H1 (cell line): ENCODE measurements around the gene WDR45. TPM values are rescaled to one million over a fixed set of nuclear protein-coding genes. Genes with fewer than 3 reads are reported as not detected.

Experiments
- CTCF ChIA-PET: fragments of 300-600 bp; sonication (Branson Sonifier 250); formaldehyde crosslinking; loops from one replicate; lab custom pipeline; 2021; ENCODE audit not compliant: partially characterized antibody; lab: Charles Lee
- POLR2A ChIA-PET: fragments of 300-600 bp; sonication (Branson Sonifier 250); formaldehyde crosslinking; loops from one replicate; lab custom pipeline; 2021; ENCODE audit warnings: inconsistent platforms; ENCODE audit not compliant: partially characterized antibody; lab: Charles Lee
- DNase-seq, 2 experiments: peaks; one replicate each; pipeline versions ENCODE4 v3.0.0 to v3.0.0-alpha.2; 2010 to 2022; ENCODE audit warnings: low spot score in 2 of 2, low read depth in 1 of 2, mixed read lengths in 1 of 2
- FAIRE-seq: peaks from 2 replicates; lab custom pipeline; 2011; peaks lifted over from hg19 to GRCh38; lab: Jason Lieb, UNC
- H2AFZ ChIP-seq: 2 replicates; pipeline ENCODE4 v1.8.1; 2012; ENCODE audit warnings: low read length, inconsistent platforms
- H2AK5ac ChIP-seq: 2 replicates; pipeline ENCODE4 v1.6.1; 2013; ENCODE audit warnings: low read depth, low read length
- H2BK120ac ChIP-seq: replicated peaks from 2 replicates; pipeline ENCODE3; 2013; ENCODE audit warnings: low read depth, low read length, inconsistent platforms
- H2BK12ac ChIP-seq: 2 replicates; pipeline ENCODE4 v1.6.1; 2013; ENCODE audit warnings: low read depth, low read length
- H2BK15ac ChIP-seq: 2 replicates; pipeline ENCODE4 v1.6.1; 2013; ENCODE audit warnings: low read length
- H2BK20ac ChIP-seq: 2 replicates; pipeline ENCODE4 v1.6.1; 2013; ENCODE audit warnings: low read length
- H2BK5ac ChIP-seq: 2 replicates; pipeline ENCODE4 v1.6.1; 2013; ENCODE audit warnings: low read depth, low read length
- H3K14ac ChIP-seq: 2 replicates; pipeline ENCODE4 v1.6.1; 2013; ENCODE audit warnings: inconsistent platforms; ENCODE audit not compliant: insufficient read length
- H3K18ac ChIP-seq: 2 replicates; pipeline ENCODE4 v1.6.1; 2013; ENCODE audit warnings: low read length; ENCODE audit errors: extremely low read depth
- H3K23ac ChIP-seq: 2 replicates; pipeline ENCODE4 v1.6.1; 2013; ENCODE audit warnings: inconsistent platforms; ENCODE audit not compliant: insufficient read length
- H3K23me2 ChIP-seq: 2 replicates; pipeline ENCODE4 v1.6.1; 2013; ENCODE audit warnings: low read depth, low read length
- H3K27ac ChIP-seq: 2 replicates; pipeline ENCODE4 v1.6.1; 2011; ENCODE audit warnings: low read depth, low read length, inconsistent platforms
- H3K27me3 ChIP-seq, 4 experiments: replicated peaks in 1 of 4; 1 replicate in 1 of 4; 2 replicates in 3 of 4; pipeline versions ENCODE4 v1.6.1 to v1.8.1; 2011 to 2013; ENCODE audit warnings: low read length in 3 of 4, mild to moderate bottlenecking in 3 of 4, inconsistent platforms in 2 of 4, mixed read lengths in 2 of 4, moderate library complexity in 1 of 4; ENCODE audit not compliant: control insufficient read depth in 3 of 4, insufficient read depth in 3 of 4; ENCODE audit errors: extremely low read depth in 1 of 4
- H3K36me3 ChIP-seq, 4 experiments: 2 replicates each; pipeline versions ENCODE4 v1.6.1 to v1.8.1; 2011 to 2013; ENCODE audit warnings: mild to moderate bottlenecking in 4 of 4, low read length in 3 of 4, moderate library complexity in 2 of 4, control low read depth in 1 of 4, inconsistent platforms in 1 of 4; ENCODE audit not compliant: insufficient read depth in 4 of 4, control insufficient read depth in 2 of 4
- H3K4ac ChIP-seq: replicated peaks from 2 replicates; pipeline ENCODE3; 2013; ENCODE audit warnings: low read length, low read depth, mixed read lengths, inconsistent platforms; ENCODE audit not compliant: insufficient read length
- H3K4me1 ChIP-seq, 4 experiments: replicated peaks in 1 of 4; 1 replicate in 1 of 4; 2 replicates in 3 of 4; pipeline versions ENCODE4 v1.6.1 to v1.8.1; 2011 to 2013; ENCODE audit warnings: low read length in 3 of 4, inconsistent platforms in 2 of 4, mixed read lengths in 1 of 4; ENCODE audit not compliant: insufficient read depth in 4 of 4, control insufficient read depth in 3 of 4
- H3K4me2 ChIP-seq, 2 experiments: 2 replicates each; pipeline versions ENCODE4 v1.6.1 to v1.8.1; 2011 to 2013; ENCODE audit warnings: low read depth in 2 of 2, low read length in 2 of 2, control low read depth in 1 of 2, inconsistent platforms in 1 of 2, mild to moderate bottlenecking in 1 of 2; ENCODE audit not compliant: insufficient read depth in 1 of 2
- H3K4me3 ChIP-seq, 4 experiments: fragments of 200-600, 300-600 bp in 1 of 4; sonication (generic), shearing (Covaris generic), sonication (Bioruptor Twin) in 1 of 4; 2 replicates each; pipeline versions ENCODE4 v1.5.1 to v1.8.1; 2011 to 2016; ENCODE audit warnings: low read length in 4 of 4, low read depth in 3 of 4, control low read depth in 2 of 4, inconsistent platforms in 2 of 4, mild to moderate bottlenecking in 2 of 4, mixed read lengths in 1 of 4, moderate library complexity in 1 of 4; ENCODE audit not compliant: insufficient read depth in 2 of 4; ENCODE audit errors: extremely low read depth in 1 of 4
- H3K56ac ChIP-seq: replicated peaks from 2 replicates; pipeline ENCODE3; 2013; ENCODE audit warnings: low read depth, mild to moderate bottlenecking, mixed read lengths, low read length, inconsistent platforms; ENCODE audit not compliant: insufficient read length
- H3K79me1 ChIP-seq: 2 replicates; pipeline ENCODE4 v1.6.1; 2013; ENCODE audit warnings: low read depth, low read length, control low read depth
- H3K79me2 ChIP-seq, 2 experiments: 2 replicates each; pipeline versions ENCODE4 v1.6.1 to v1.8.1; 2012 to 2013; ENCODE audit warnings: low read length in 2 of 2, mild to moderate bottlenecking in 2 of 2, inconsistent platforms in 1 of 2; ENCODE audit not compliant: insufficient read depth in 2 of 2, control insufficient read depth in 1 of 2
- H3K9ac ChIP-seq, 4 experiments: replicated peaks in 1 of 4; 1 replicate in 1 of 4; 2 replicates in 3 of 4; pipeline versions ENCODE4 v1.6.1 to v1.8.1; 2011 to 2013; ENCODE audit warnings: low read depth in 3 of 4, low read length in 3 of 4, control low read depth in 2 of 4, mild to moderate bottlenecking in 2 of 4, moderate library complexity in 2 of 4, inconsistent platforms in 1 of 4; ENCODE audit errors: extremely low read depth in 1 of 4
- H3K9me3 ChIP-seq, 2 experiments: 2 replicates each; pipeline versions ENCODE4 v1.6.1 to v1.8.1; 2012 to 2013; ENCODE audit warnings: mild to moderate bottlenecking in 2 of 2, moderate library complexity in 2 of 2, control low read depth in 1 of 2, inconsistent platforms in 1 of 2, low read depth in 1 of 2, low read length in 1 of 2, mixed read lengths in 1 of 2; ENCODE audit not compliant: insufficient read depth in 2 of 2
- H4K20me1 ChIP-seq, 2 experiments: replicated peaks in 1 of 2; 2 replicates each; pipeline versions ENCODE3 to v1.8.1; 2011 to 2013; ENCODE audit warnings: inconsistent platforms in 2 of 2, low read length in 2 of 2, mild to moderate bottlenecking in 1 of 2; ENCODE audit not compliant: insufficient read depth in 2 of 2, control insufficient read depth in 1 of 2
- H4K5ac ChIP-seq: 2 replicates; pipeline ENCODE4 v1.6.1; 2013; ENCODE audit warnings: low read length, low read depth, mixed read lengths, inconsistent platforms; ENCODE audit not compliant: insufficient read length
- H4K8ac ChIP-seq: 2 replicates; pipeline ENCODE4 v1.8.0; 2013; ENCODE audit warnings: mild to moderate bottlenecking, moderate library complexity, low read length, inconsistent platforms; ENCODE audit not compliant: insufficient read depth; ENCODE audit errors: extremely low read depth
- H4K91ac ChIP-seq: replicated peaks from 2 replicates; pipeline ENCODE3; 2013; ENCODE audit warnings: low read length, mixed read lengths, inconsistent platforms; ENCODE audit not compliant: insufficient read length
- HDAC2 ChIP-seq, 2 experiments: fragments of 300-600 bp in 1 of 2; sonication (generic) in 1 of 2; IDR thresholded peaks; 2 replicates each; pipeline ENCODE4 v1.6.1; 2011 to 2012; ENCODE audit warnings: low read depth in 2 of 2, low read length in 2 of 2, mild to moderate bottlenecking in 2 of 2, moderate library complexity in 2 of 2, borderline replicate concordance in 1 of 2, inconsistent platforms in 1 of 2
- POU5F1 ChIP-seq: IDR thresholded peaks from 2 replicates; pipeline ENCODE4 v1.6.1; 2011; ENCODE audit warnings: low read depth, mild to moderate bottlenecking, low read length, moderate library complexity
- WGBS, 2 experiments: shearing (Covaris generic) in 1 of 2; methylation state at CpG; one replicate each; pipeline versions ENCODE4 v1.1.6 to v1.1.7; 2013 to 2015; ENCODE audit warnings: low lambda C conversion rate in 2 of 2, mixed read lengths in 2 of 2, inconsistent platforms in 1 of 2, low coverage in 1 of 2, missing lambda C conversion rate in 1 of 2; ENCODE audit not compliant: insufficient replicate concordance in 2 of 2, insufficient coverage in 1 of 2, insufficient read length in 1 of 2; ENCODE audit errors: extremely low coverage in 1 of 2, missing lambda C conversion rate in 1 of 2; 5-methylcytosine and 5-hydroxymethylcytosine counted together
- polyA plus RNA-seq, 7 experiments: library from polyadenylated mRNA; depleted of rRNA in 3 of 7; stranded (reverse) in 5 of 7; unstranded in 2 of 7; fragments of >200 nt in 5 of 7; fragments of 200-250 nt in 2 of 7; gene quantifications; 1 replicate in 5 of 7; 2 replicates in 1 of 7; 4 replicates in 1 of 7; pipeline versions ENCODE4 v1.2.1 to v1.2.3, GENCODE V29; 2011 to 2013; ENCODE audit warnings: missing spikeins in 2 of 7, mixed read lengths in 2 of 7
- total RNA-seq: library from RNA; stranded (reverse); fragmentation: NEBNext Ultra II Directional; extraction: Animal tissue kit (Norgen Biotek cat#: 25700); gene quantifications from 2 replicates; pipeline ENCODE4 v1.2.1, GENCODE V29; 2021

Gene WDR45
- total and polyA plus RNA-seq, 2 of the 8 experiments (the other 6 are each of a cell fraction or from before 2014, with no cell fraction given): 27.9 to 49.7 TPM

DNA sequence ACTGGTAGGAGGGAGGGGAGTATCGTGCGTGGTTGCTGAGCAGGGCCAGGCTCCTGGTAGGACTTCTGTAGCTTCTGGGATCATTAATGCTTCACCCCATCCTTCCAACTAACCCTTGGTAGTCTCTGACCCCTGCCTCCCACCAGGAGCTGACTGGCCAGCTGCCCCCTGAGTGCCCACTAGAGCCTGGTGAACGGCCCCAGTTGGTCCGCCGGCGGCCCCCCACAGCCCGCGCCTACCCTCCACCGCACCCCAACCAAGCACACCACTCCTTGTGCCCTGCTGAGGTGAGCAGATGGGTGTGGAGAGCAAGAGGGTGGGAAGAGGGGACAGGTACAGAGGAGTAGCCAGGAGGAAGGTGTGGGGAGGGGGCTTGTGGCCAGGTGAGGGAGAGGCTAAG lies 16.0 kb downstream of the WDR45 start:
- no peaks in the 10 kb centered on the region for H3K27me3 ChIP-seq
- no peaks in the 10 kb centered on the region for H3K9me3 ChIP-seq
- H4K8ac ChIP-seq: no peak overlapping the region
- H2AK5ac ChIP-seq: no peak overlapping the region
- no peak overlapping the region for H2BK20ac ChIP-seq
- no peak overlapping the region for H3K4ac ChIP-seq
- WGBS, 2 experiments: 90% methylated on average over 2 of the region's 9 CpGs; no CpG with 5 or more reads in 1 of the 2 experiments
- no peak overlapping the region for H3K4me2 ChIP-seq
- H2BK120ac ChIP-seq: no peak overlapping the region
- no peak overlapping the region for H4K5ac ChIP-seq
- no peak for TF ChIP-seq POU5F1
- TF ChIP-seq HDAC2 (IDR thresholded peaks at IDR 0.05; ENCODE audit: borderline replicate concordance in 1 of 2, low read depth in 2 of 2, low read length in 2 of 2): no peak
- peaks cover 0 to 1% of the 10 kb centered on the region in 2 experiments for H4K20me1 ChIP-seq
- no peak overlapping the region for H3K23ac ChIP-seq
- H2BK15ac ChIP-seq: no peak overlapping the region
- peaks cover 0 to 12% (median 3%) of the 10 kb centered on the region in 4 experiments; a peak in 2 of 8 replicates for H3K36me3 ChIP-seq
- H3K18ac ChIP-seq: no peak overlapping the region
- no peak overlapping the region for H3K56ac ChIP-seq
- no peaks in the 10 kb centered on the region; a peak in 1 of 4 replicates for H3K79me2 ChIP-seq
- H3K14ac ChIP-seq: no peak overlapping the region
- DNase-seq: no peak
- no peaks in the 10 kb centered on the region for H3K23me2 ChIP-seq
- H3K4me1 ChIP-seq: peaks cover 0 to 4% (median 0%) of the 10 kb centered on the region in 4 experiments; a peak in 3 of 7 replicates
- no peak overlapping the region for H2BK12ac ChIP-seq
- H3K79me1 ChIP-seq: no peaks in the 10 kb centered on the region
- H4K91ac ChIP-seq: no peak overlapping the region
- no peak overlapping the region for H2BK5ac ChIP-seq
- H3K4me3 ChIP-seq: no peak overlapping the region
- POLR2A ChIA-PET: interaction anchor here (1.0 kb wide), 1 partner anchor 111 kb away, joined by 3 read pairs; no protein-coding TSS in a partner anchor
- CTCF ChIA-PET: no interaction called here
- no peak overlapping the region for H3K9ac ChIP-seq
- no peak for FAIRE-seq
- H2AFZ ChIP-seq: no peak overlapping the region
- H3K27ac ChIP-seq: no peak overlapping the region
